Measurements from ENCODE around the gene ANGPTL8.

The ANGPTL8 gene

DNA sequence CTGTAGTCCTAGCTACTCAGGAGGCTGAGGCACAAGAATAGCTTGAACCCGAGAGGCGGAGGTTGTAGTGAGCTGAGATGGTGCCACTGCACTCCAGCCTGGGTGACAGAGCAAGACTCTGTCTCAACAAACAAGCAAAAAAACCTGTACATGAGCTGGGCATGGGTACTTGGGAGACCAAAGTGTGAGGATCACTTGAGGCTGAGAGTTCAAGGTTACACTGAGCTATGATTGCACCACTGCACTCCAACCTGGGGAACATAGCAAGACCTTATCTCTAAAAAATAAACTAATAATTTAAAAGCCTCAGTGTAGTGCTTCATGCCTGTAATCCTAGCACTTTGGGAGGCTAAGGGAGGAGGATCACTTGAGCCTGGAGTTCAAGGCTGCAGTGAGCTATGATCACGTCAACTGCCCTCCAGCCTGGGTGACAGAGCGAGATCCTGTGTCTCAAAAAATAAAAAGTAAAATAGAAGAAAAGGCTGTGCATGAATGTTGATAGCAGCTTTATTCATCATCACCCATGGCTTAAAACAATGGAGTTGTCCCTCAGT is 35.2 kb downstream of the ANGPTL8 start:
- intact Hi-C loops (cut with DNase I), result no loop called here

DNA sequence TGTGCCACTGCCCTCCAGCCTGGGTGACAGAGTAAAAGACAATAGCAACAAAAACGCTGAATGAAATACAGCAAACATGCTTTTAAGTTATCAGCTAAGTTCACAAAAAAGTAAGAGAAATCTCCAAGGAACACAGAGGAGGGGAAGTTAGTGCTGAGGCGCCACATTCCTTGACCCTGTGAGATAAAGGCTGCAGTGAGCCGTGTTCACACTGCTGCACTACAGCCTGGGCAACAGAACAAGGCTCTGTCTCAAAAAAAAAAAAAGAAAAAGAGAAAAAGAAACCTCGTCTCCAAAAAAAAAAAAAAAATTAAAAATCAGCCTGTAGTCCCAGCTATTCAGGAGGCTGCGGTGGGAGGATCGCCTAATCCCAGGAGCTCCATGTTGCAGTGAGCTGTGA is 39.3 kb downstream of the ANGPTL8 start:
- intact Hi-C loops (cut with DNase I), result no loop called here
- DNase-seq, result no peak

More for the DNA sequence above, 35.2 kb downstream of the ANGPTL8 start:
- DNase-seq, result no peak

- intact Hi-C loops (cut with DNase I), result no loop called here
- DNase-seq, result no peak
Measured at GRCh38 chr19:11279505-11280236, 40.3 kb downstream of the ANGPTL8 start.

- intact Hi-C loops (cut with DNase I), result no loop called here
- DNase-seq, result no peak
Measured at GRCh38 chr19:11281356-11282049, 42.1 kb downstream of the ANGPTL8 start.

DNA sequence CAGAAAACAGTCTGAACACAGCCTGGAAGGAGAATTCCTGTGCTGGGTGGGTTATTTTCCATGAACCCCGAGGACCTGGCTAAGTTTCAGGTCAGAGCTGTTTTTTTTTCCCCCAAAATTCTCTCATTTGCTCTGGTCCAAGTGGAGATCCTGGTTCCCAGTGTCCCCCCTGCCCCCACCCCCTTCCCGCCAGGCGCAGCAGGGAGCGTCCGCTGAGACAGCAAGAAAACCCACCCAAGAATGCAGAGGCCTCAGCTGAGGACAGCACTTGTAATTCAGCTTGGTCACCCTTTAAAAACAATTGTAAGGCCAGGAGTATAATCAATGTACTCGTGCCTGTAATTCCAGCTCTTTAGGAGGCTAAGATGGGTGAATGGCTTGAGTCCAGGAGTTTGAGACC is 45.1 kb downstream of the ANGPTL8 start:
- intact Hi-C loops (cut with DNase I), result no loop called here
- no peak for DNase-seq

DNA sequence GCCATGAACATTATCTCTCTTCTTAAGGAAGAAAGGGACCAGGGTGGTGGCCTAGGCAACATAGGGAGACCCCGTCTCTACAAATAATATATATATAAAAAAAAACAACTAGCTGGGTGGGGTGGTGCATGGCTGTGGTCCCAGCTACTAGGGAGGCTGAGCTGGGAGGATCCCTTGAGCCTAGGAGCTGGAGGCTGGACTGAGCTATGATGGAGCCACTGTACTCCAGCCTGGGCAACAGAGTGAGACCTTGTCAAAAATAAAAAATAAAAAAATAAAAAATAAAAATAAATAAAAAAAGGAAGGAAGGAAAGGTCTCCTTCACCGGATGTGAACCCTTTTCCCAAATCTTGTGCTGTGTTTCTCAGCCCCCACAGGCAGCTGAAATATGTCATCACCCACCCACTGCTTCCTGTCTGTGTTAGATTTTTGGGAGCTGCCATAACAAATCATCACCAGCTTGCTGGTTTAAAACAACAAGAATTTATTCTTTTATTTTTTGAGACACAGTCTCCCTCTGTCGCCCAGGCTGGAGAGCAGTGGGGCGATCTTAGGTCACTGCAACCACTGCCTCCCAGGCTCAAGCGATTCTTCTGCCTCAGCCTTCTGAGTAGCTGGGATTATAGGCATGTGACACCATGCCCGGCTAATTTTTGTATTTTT is 47.0 kb downstream of the ANGPTL8 start:
- intact Hi-C loops (cut with DNase I), result no loop called here
- peak in 1 of 42 donors; percentile 6 for DNase-seq

GRCh38 chr19:11288349-11288748 is 48.9 kb downstream of the ANGPTL8 start:
- intact Hi-C loops (cut with DNase I), result no loop called here
- no peak for DNase-seq

- DNase-seq, result no peak
- intact Hi-C loops (cut with DNase I), result loop anchor here (5.0 to 10.0 kb wide), 3 partner anchors 55 to 195 kb away; partner anchors contain the start of genes CCDC159, ELAVL3 and TMEM205
Measured at GRCh38 chr19:11290256-11290655, 50.8 kb downstream of the ANGPTL8 start.

GRCh38 chr19:11291415-11291814 is 52.0 kb downstream of the ANGPTL8 start:
- DNase-seq, result no peak
- intact Hi-C loops (cut with DNase I), result loop anchor here (5.0 to 10.0 kb wide), 3 partner anchors 53 to 193 kb away; partner anchors contain the start of genes CCDC159, ELAVL3 and TMEM205

All from head of caudate nucleus (tissue), 42 donors.